Activated CD8-positive, alpha-beta T cell treated with anti-CD3 and anti-CD28 coated beads for 36 hours (primary cell): Measurements from ENCODE around the gene WASF3. TPM values are rescaled to one million over a fixed set of nuclear protein-coding genes. Genes with fewer than 3 reads are reported as not detected.

Source experiments
- ATAC-seq: fragments of 200-7000 bp; cut with Tn5 transposase; one replicate; pipeline ENCODE4 v1.10.0; 2021; ENCODE audit warnings: mild to moderate bottlenecking, moderate library complexity
- CTCF ChIA-PET: fragments of 350-600 bp; sonication (Branson Sonifier 250); formaldehyde crosslinking; loops from one replicate; lab custom pipeline; 2021; ENCODE audit warnings: antibody characterized with exemption; lab: Charles Lee
- POLR2A ChIA-PET: fragments of 350-600 bp; sonication (Branson Sonifier 250); formaldehyde crosslinking; loops from one replicate; lab custom pipeline; 2021; ENCODE audit warnings: antibody characterized with exemption; lab: Charles Lee
- DNase-seq: peaks from one replicate; pipeline ENCODE4 v3.0.0-alpha.2; 2020
- H3K27ac Mint-ChIP-seq: one replicate; pipeline ENCODE4 v1.8.0; 2021; ENCODE audit warnings: mild to moderate bottlenecking, mixed read lengths
- H3K27me3 Mint-ChIP-seq: one replicate; pipeline ENCODE4 v1.8.0; 2021; ENCODE audit warnings: mixed read lengths
- H3K36me3 Mint-ChIP-seq: one replicate; pipeline ENCODE4 v1.8.0; 2021; ENCODE audit warnings: low read depth, mixed read lengths
- H3K4me1 Mint-ChIP-seq: one replicate; pipeline ENCODE4 v1.8.0; 2021; ENCODE audit warnings: low read depth, mixed read lengths
- H3K4me3 Mint-ChIP-seq: one replicate; pipeline ENCODE4 v1.8.0; 2021; ENCODE audit warnings: mild to moderate bottlenecking, moderate library complexity, mixed read lengths
- H3K9me3 Mint-ChIP-seq: one replicate; pipeline ENCODE4 v1.8.0; 2021; ENCODE audit warnings: mixed read lengths
- CTCF ChIP-seq: fragments of 200-600 bp; IDR thresholded peaks from one replicate; pipeline ENCODE4 v1.8.0; 2022; ENCODE audit warnings: antibody characterized with exemption, mild to moderate bottlenecking
- intact Hi-C: fragments of 100-400 bp; cut with micrococcal nuclease; formaldehyde crosslinking; loops from one replicate; pipeline ENCODE4 v1.10.0; 2022
- total RNA-seq, 2 experiments: library from RNA; stranded (reverse); gene quantifications; one replicate each; pipeline ENCODE4 v1.2.3, GENCODE V29; 2021

The WASF3 gene
- total RNA-seq, 2 experiments from 2014 or later: 0.07 to 0.09 TPM

- no peak overlapping the region for H3K27ac Mint-ChIP-seq
- no peak for TF ChIP-seq CTCF
- peaks cover 4% of the 10 kb centered on the region for H3K9me3 Mint-ChIP-seq
- CTCF ChIA-PET: no interaction called here
- no peak overlapping the region for H3K4me3 Mint-ChIP-seq
- POLR2A ChIA-PET: no interaction called here
- no peak for ATAC-seq
- no peaks in the 10 kb centered on the region for H3K36me3 Mint-ChIP-seq
- peaks cover 28% of the 10 kb centered on the region for H3K27me3 Mint-ChIP-seq
- H3K4me1 Mint-ChIP-seq: peaks cover 2% of the 10 kb centered on the region
- no peak for DNase-seq
- intact Hi-C loops: no loop called here
These were observed 61.2 kb downstream of the WASF3 start for GRCh38 chr13:26618726-26619125.

- ChIA-PET CTCF (interaction anchor here (1.0 to 1.4 kb wide), 2 partner anchors 14 to 79 kb away, joined by 3 read pairs; no protein-coding TSS in a partner anchor), POLR2A (no interaction called here)
- no peak overlapping the region for H3K27ac Mint-ChIP-seq
- ATAC-seq (no peak), DNase-seq (no peak)
- H3K4me3 Mint-ChIP-seq: no peak overlapping the region
- H3K36me3 Mint-ChIP-seq: no peaks in the 10 kb centered on the region
- intact Hi-C loops: no loop called here
- H3K9me3 Mint-ChIP-seq: peaks cover 10% of the 10 kb centered on the region
- TF ChIP-seq CTCF: no peak
- H3K4me1 Mint-ChIP-seq: peaks cover 2% of the 10 kb centered on the region
- peaks cover 30% of the 10 kb centered on the region for H3K27me3 Mint-ChIP-seq
These were observed 61.9 kb downstream of the WASF3 start for GRCh38 chr13:26619358-26619757.

GRCh38 chr13:26621731-26622401 lies 64.4 kb downstream of the WASF3 start:
- Mint-ChIP-seq H3K4me3 (no peak overlapping the region), H3K27me3 (peaks cover 28% of the 10 kb centered on the region), H3K27ac (no peak overlapping the region), H3K4me1 (peaks cover 2% of the 10 kb centered on the region), H3K9me3 (peaks cover 13% of the 10 kb centered on the region), H3K36me3 (no peaks in the 10 kb centered on the region)
- no peak for TF ChIP-seq CTCF
- ATAC-seq: no peak
- POLR2A ChIA-PET: no interaction called here
- intact Hi-C loops: no loop called here
- DNase-seq: no peak
- CTCF ChIA-PET: no interaction called here

GRCh38 chr13:26623125-26623524 lies 65.6 kb downstream of the WASF3 start:
- no peak overlapping the region for H3K27ac Mint-ChIP-seq
- H3K4me3 Mint-ChIP-seq: no peak overlapping the region
- DNase-seq: no peak
- TF ChIP-seq CTCF: no peak
- intact Hi-C loops: no loop called here
- ChIA-PET POLR2A (no interaction called here), CTCF (no interaction called here)
- ATAC-seq: no peak
- H3K9me3 Mint-ChIP-seq: peaks cover 13% of the 10 kb centered on the region
- no peaks in the 10 kb centered on the region for H3K36me3 Mint-ChIP-seq
- H3K27me3 Mint-ChIP-seq: peaks cover 25% of the 10 kb centered on the region
- H3K4me1 Mint-ChIP-seq: peaks cover 2% of the 10 kb centered on the region

- H3K4me3 Mint-ChIP-seq: no peak overlapping the region
- ATAC-seq: no peak
- no peaks in the 10 kb centered on the region for H3K4me1 Mint-ChIP-seq
- intact Hi-C loops: no loop called here
- no peak overlapping the region for H3K27ac Mint-ChIP-seq
- H3K9me3 Mint-ChIP-seq: peaks cover 13% of the 10 kb centered on the region
- H3K36me3 Mint-ChIP-seq: no peaks in the 10 kb centered on the region
- ChIA-PET CTCF (no interaction called here), POLR2A (no interaction called here)
- no peak for TF ChIP-seq CTCF
- no peak for DNase-seq
- peaks cover 21% of the 10 kb centered on the region for H3K27me3 Mint-ChIP-seq
These were observed 67.1 kb downstream of the WASF3 start for GRCh38 chr13:26624572-26624971.
